HEK293 (cell line): Measurements from ENCODE around the gene C11orf71.
A peak's percentile ranks its signal among the peaks of the same experiment; 100 is the strongest.

Source experiments
- FEZF1 ChIP-seq: fragments of 450-650 bp; formaldehyde crosslinking; IDR thresholded peaks from 2 replicates; pipeline ENCODE4 v1.5.1; 2016; ENCODE audit warnings: missing biosample characterization, missing genetic modification characterization
- GLIS2 ChIP-seq: fragments of 450-650 bp; formaldehyde crosslinking; IDR thresholded peaks from 2 replicates; pipeline ENCODE4 v1.5.1; 2016; ENCODE audit warnings: missing biosample characterization, missing genetic modification characterization
- INSM2 ChIP-seq: fragments of 450-650 bp; formaldehyde crosslinking; IDR thresholded peaks from 2 replicates; pipeline ENCODE4 v1.5.1; 2016; ENCODE audit warnings: missing biosample characterization, missing genetic modification characterization
- KLF17 ChIP-seq: fragments of 450-650 bp; formaldehyde crosslinking; IDR thresholded peaks from 2 replicates; pipeline ENCODE4 v1.5.1; 2016; ENCODE audit warnings: missing biosample characterization, missing genetic modification characterization
- KLF9 ChIP-seq: fragments of 450-650 bp; formaldehyde crosslinking; IDR thresholded peaks from 2 replicates; pipeline ENCODE4 v1.5.1; 2016; ENCODE audit warnings: missing biosample characterization, missing genetic modification characterization, low read depth
- PATZ1 ChIP-seq: fragments of 450-650 bp; formaldehyde crosslinking; IDR thresholded peaks from 2 replicates; pipeline ENCODE4 v1.5.1; 2016; ENCODE audit warnings: missing biosample characterization, missing genetic modification characterization
- SP2 ChIP-seq: fragments of 450-650 bp; formaldehyde crosslinking; IDR thresholded peaks from 2 replicates; pipeline ENCODE4 v1.5.1; 2016; ENCODE audit warnings: missing biosample characterization, missing genetic modification characterization
- WT1 ChIP-seq: fragments of 450-650 bp; formaldehyde crosslinking; IDR thresholded peaks from 2 replicates; pipeline ENCODE4 v1.5.1; 2016; ENCODE audit warnings: missing biosample characterization, missing genetic modification characterization
- ZBTB26 ChIP-seq: fragments of 450-650 bp; formaldehyde crosslinking; optimal IDR thresholded peaks from 2 replicates; pipeline ENCODE3; 2016; ENCODE audit warnings: missing biosample characterization, mild to moderate bottlenecking, missing genetic modification characterization
- ZBTB8A ChIP-seq: fragments of 450-650 bp; formaldehyde crosslinking; IDR thresholded peaks from 2 replicates; pipeline ENCODE4 v1.5.1; 2016; ENCODE audit warnings: missing biosample characterization, missing genetic modification characterization
- ZFHX2 ChIP-seq: fragments of 450-650 bp; formaldehyde crosslinking; conservative IDR thresholded peaks from 2 replicates; pipeline ENCODE4 v1.5.1; 2016; ENCODE audit warnings: missing biosample characterization, missing genetic modification characterization
- ZIC2 ChIP-seq: fragments of 450-650 bp; formaldehyde crosslinking; IDR thresholded peaks from 2 replicates; pipeline ENCODE4 v1.5.1; 2016; ENCODE audit warnings: missing biosample characterization, missing genetic modification characterization
- ZNF114 ChIP-seq: fragments of 450-650 bp; formaldehyde crosslinking; IDR thresholded peaks from 2 replicates; pipeline ENCODE4 v1.5.0; 2017; ENCODE audit warnings: missing biosample characterization, missing genetic modification characterization
- ZNF155 ChIP-seq: fragments of 450-650 bp; formaldehyde crosslinking; IDR thresholded peaks from 2 replicates; pipeline ENCODE4 v1.5.1; 2016; ENCODE audit warnings: missing biosample characterization, missing genetic modification characterization
- ZNF211 ChIP-seq: fragments of 450-650 bp; formaldehyde crosslinking; IDR thresholded peaks from 2 replicates; pipeline ENCODE4 v1.5.1; 2016; ENCODE audit warnings: low read depth, missing biosample characterization, missing genetic modification characterization
- ZNF555 ChIP-seq: fragments of 450-650 bp; formaldehyde crosslinking; conservative IDR thresholded peaks from 2 replicates; pipeline ENCODE4 v1.5.1; 2017; ENCODE audit warnings: missing biosample characterization, mild to moderate bottlenecking, missing genetic modification characterization, inconsistent platforms
- ZNF692 ChIP-seq: fragments of 450-650 bp; formaldehyde crosslinking; IDR thresholded peaks from 2 replicates; pipeline ENCODE4 v1.5.1; 2016; ENCODE audit warnings: missing biosample characterization, missing genetic modification characterization
- ZSCAN30 ChIP-seq: fragments of 450-650 bp; IDR thresholded peaks from 2 replicates; pipeline ENCODE4 v1.5.1; 2018; ENCODE audit warnings: missing biosample characterization, mild to moderate bottlenecking, missing genetic modification characterization, moderate library complexity
- ZSCAN5A ChIP-seq: fragments of 450-650 bp; formaldehyde crosslinking; IDR thresholded peaks from 2 replicates; pipeline ENCODE4 v1.5.1; 2016; ENCODE audit warnings: missing biosample characterization, missing genetic modification characterization

The C11orf71 gene

GRCh38 chr11:114439229-114440120 is 39.2 kb upstream of the C11orf71 start, which contains the start of gene REXO2 (continued):
- TF ChIP-seq WT1 (peak; percentile 23; the same call in 1 of the 2 replicates), GLIS2 (peak; percentile 79), ZNF211 (tag by site-specific recombination) (no peak), ZNF555 (tag by site-specific recombination) (no peak), ZBTB8A (peak; percentile 70), KLF17 (tag by site-specific recombination) (peak; percentile 74; the same call in 1 of the 2 replicates), PATZ1 (tag by site-specific recombination) (peak; percentile 66), ZNF114 (tag by site-specific recombination) (no peak), ZNF692 (tag by site-specific recombination) (peak; percentile 29; the same call in 1 of the 2 replicates), ZFHX2 (tag by site-specific recombination) (peak; percentile 41), INSM2 (tag by site-specific recombination) (0 out of 2 replicates have a peak, but pooled peaks have one; percentile 24), ZIC2 (tag by site-specific recombination) (peak; percentile 58; the same call in 1 of the 2 replicates), KLF9 (peak; percentile 42; the same call in 1 of the 2 replicates), ZSCAN5A (tag by site-specific recombination) (peak; percentile 41; the same call in 1 of the 2 replicates), ZBTB26 (tag by site-specific recombination) (peak; percentile 57), FEZF1 (tag by site-specific recombination) (no peak), ZNF155 (tag by site-specific recombination) (no peak), ZSCAN30 (tag by site-specific recombination) (peak; percentile 92), SP2 (tag by site-specific recombination) (peak; percentile 16; the same call in 1 of the 2 replicates)
